Muscle layer of duodenum (tissue), 2 donors: Measurements from ENCODE around the gene ZC3H12A.

Source experiments
- H3K27ac ChIP-seq: one replicate; pipeline ENCODE4 v1.7.0; 2013; ENCODE audit warnings: mild to moderate bottlenecking, low read length
- H3K27me3 ChIP-seq: one replicate; pipeline ENCODE4 v1.7.0; 2013; ENCODE audit warnings: low read depth, mild to moderate bottlenecking, control low read depth, low read length
- H3K36me3 ChIP-seq, 2 donors: one replicate each; pipeline ENCODE4 v1.7.0; 2013; ENCODE audit warnings: low read length in 2 of 2, control low read depth in 1 of 2, mild to moderate bottlenecking in 1 of 2; ENCODE audit not compliant: insufficient read depth in 2 of 2, control insufficient read depth in 1 of 2
- H3K4me1 ChIP-seq, 2 donors: one replicate each; pipeline ENCODE4 v1.7.0; 2013; ENCODE audit warnings: low read length in 2 of 2, mild to moderate bottlenecking in 2 of 2, control low read depth in 1 of 2, moderate library complexity in 1 of 2; ENCODE audit not compliant: insufficient read depth in 2 of 2, control insufficient read depth in 1 of 2
- H3K4me3 ChIP-seq, 2 donors: one replicate each; pipeline ENCODE4 v1.7.0; 2013; ENCODE audit warnings: low read length in 2 of 2, low read depth in 1 of 2, mild to moderate bottlenecking in 1 of 2
- H3K9me3 ChIP-seq, 2 donors: one replicate each; pipeline ENCODE4 v1.7.0; 2013; ENCODE audit warnings: low read length in 2 of 2, control low read depth in 1 of 2, mild to moderate bottlenecking in 1 of 2; ENCODE audit not compliant: control insufficient read depth in 1 of 2
- donor health status: healthy.

Gene ZC3H12A

GRCh38 chr1:37473431-37474045 is 842 bp upstream of the ZC3H12A start:
- H3K27me3 ChIP-seq: no peaks in the 10 kb centered on the region
- H3K36me3 ChIP-seq: peaks cover 0 to 9% of the 10 kb centered on the region in 2 donors
- peak overlapping the region; percentile 74 to 78 for H3K4me3 ChIP-seq
- peak overlapping the region; percentile 80 for H3K27ac ChIP-seq
- H3K9me3 ChIP-seq: no peaks in the 10 kb centered on the region
- H3K4me1 ChIP-seq: peaks cover 41 to 63% of the 10 kb centered on the region in 2 donors

GRCh38 chr1:37474697-37475379 is 458 bp downstream of the ZC3H12A start:
- peak overlapping the region; percentile 99 for H3K27ac ChIP-seq
- H3K27me3 ChIP-seq: no peaks in the 10 kb centered on the region
- peaks cover 44 to 76% of the 10 kb centered on the region in 2 donors for H3K4me1 ChIP-seq
- peak overlapping the region; percentile 74 to 98 for H3K4me3 ChIP-seq
- peaks cover 5 to 10% of the 10 kb centered on the region in 2 donors for H3K36me3 ChIP-seq
- no peaks in the 10 kb centered on the region for H3K9me3 ChIP-seq

DNA sequence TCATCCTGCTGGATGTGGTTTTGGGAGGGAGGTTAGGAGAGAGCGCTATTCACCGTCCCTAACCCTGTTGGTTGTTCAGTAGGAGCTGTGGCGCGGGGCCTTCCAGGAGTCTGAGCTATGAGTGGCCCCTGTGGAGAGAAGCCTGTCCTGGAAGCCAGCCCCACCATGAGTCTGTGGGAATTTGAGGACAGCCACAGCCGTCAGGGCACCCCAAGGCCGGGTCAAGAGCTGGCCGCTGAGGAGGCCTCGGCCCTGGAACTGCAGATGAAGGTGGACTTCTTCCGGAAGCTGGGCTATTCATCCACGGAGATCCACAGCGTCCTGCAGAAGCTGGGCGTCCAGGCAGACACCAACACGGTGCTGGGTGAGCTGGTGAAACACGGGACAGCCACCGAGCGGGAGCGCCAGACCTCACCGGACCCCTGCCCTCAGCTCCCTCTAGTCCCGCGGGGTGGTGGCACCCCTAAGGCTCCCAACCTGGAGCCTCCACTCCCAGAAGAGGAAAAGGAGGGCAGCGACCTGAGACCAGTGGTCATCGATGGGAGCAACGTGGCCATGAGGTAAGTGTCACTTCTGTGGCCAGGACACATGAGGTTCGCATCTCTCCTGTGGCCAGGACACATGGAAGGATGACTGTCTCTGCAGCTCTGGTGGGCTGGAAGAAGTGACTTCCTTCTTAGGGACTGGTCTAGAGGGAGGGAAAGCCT is 1.2 kb downstream of the ZC3H12A start:
- Histone ChIP-seq H3K36me3 (peaks cover 7 to 17% of the 10 kb centered on the region in 2 donors), H3K4me1 (peaks cover 47 to 82% of the 10 kb centered on the region in 2 donors), H3K27ac (peak overlapping the region; percentile 99), H3K9me3 (no peaks in the 10 kb centered on the region), H3K27me3 (no peaks in the 10 kb centered on the region), H3K4me3 (peak overlapping the region; percentile 74 to 98)

GRCh38 chr1:37476087-37476452 is 1.7 kb downstream of the ZC3H12A start:
- Histone ChIP-seq H3K4me3 (peak overlapping the region; percentile 74 to 98), H3K4me1 (peaks cover 47 to 79% of the 10 kb centered on the region in 2 donors), H3K36me3 (peaks cover 12 to 22% of the 10 kb centered on the region in 2 donors), H3K9me3 (no peaks in the 10 kb centered on the region), H3K27me3 (no peaks in the 10 kb centered on the region), H3K27ac (peak overlapping the region; percentile 99)

- peak overlapping the region; percentile 74 to 98 for H3K4me3 ChIP-seq
These were observed 2.2 kb downstream of the ZC3H12A start for GRCh38 chr1:37476460-37477197.

GRCh38 chr1:37477198-37477931 is 3.0 kb downstream of the ZC3H12A start:
- Histone ChIP-seq H3K9me3 (no peaks in the 10 kb centered on the region), H3K4me1 (peaks cover 37 to 69% of the 10 kb centered on the region in 2 donors), H3K36me3 (peaks cover 25 to 35% of the 10 kb centered on the region in 2 donors), H3K4me3 (peak overlapping the region; percentile 74 to 98), H3K27me3 (no peaks in the 10 kb centered on the region), H3K27ac (peak overlapping the region; percentile 99)

More at GRCh38 chr1:37476460-37477197, 2.2 kb downstream of the ZC3H12A start:
- Histone ChIP-seq H3K9me3 (no peaks in the 10 kb centered on the region), H3K4me1 (peaks cover 44 to 74% of the 10 kb centered on the region in 2 donors), H3K36me3 (peaks cover 18 to 28% of the 10 kb centered on the region in 2 donors), H3K27ac (peak overlapping the region; percentile 99), H3K27me3 (no peaks in the 10 kb centered on the region)

GRCh38 chr1:37477946-37478345 is 3.6 kb downstream of the ZC3H12A start:
- peaks cover 31 to 41% of the 10 kb centered on the region in 2 donors for H3K36me3 ChIP-seq
- peak overlapping the region; percentile 74 to 98 for H3K4me3 ChIP-seq
- H3K4me1 ChIP-seq: peaks cover 34 to 66% of the 10 kb centered on the region in 2 donors
- peak overlapping the region; percentile 99 for H3K27ac ChIP-seq
- H3K9me3 ChIP-seq: no peaks in the 10 kb centered on the region
- no peaks in the 10 kb centered on the region for H3K27me3 ChIP-seq

DNA sequence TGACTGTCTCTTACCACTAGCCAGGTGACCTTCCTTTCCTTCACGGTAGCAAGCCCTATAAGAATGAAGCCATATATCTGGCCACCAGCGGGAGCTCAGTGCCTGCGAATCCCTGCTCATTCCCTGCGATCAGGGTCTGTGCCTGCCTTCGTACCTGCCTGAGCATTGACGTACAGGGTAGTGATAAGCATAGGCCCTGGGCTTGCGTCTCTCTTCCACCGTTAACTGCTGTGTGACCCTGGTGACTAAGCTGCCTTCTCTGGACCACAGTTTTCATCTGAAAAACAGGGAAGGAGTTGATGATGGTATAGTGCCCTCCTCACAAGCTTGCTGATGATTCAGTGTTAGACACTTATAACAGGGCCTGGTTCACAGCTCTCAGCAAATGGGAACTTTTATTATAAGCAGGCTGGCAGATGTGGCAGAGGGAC is 4.1 kb downstream of the ZC3H12A start:
- peak overlapping the region; percentile 74 to 98 for H3K4me3 ChIP-seq
- H3K27me3 ChIP-seq: no peaks in the 10 kb centered on the region
- peaks cover 36 to 44% of the 10 kb centered on the region in 2 donors for H3K36me3 ChIP-seq
- peaks cover 32 to 61% of the 10 kb centered on the region in 2 donors for H3K4me1 ChIP-seq
- H3K27ac ChIP-seq: peak overlapping the region; percentile 99
- no peaks in the 10 kb centered on the region for H3K9me3 ChIP-seq

DNA sequence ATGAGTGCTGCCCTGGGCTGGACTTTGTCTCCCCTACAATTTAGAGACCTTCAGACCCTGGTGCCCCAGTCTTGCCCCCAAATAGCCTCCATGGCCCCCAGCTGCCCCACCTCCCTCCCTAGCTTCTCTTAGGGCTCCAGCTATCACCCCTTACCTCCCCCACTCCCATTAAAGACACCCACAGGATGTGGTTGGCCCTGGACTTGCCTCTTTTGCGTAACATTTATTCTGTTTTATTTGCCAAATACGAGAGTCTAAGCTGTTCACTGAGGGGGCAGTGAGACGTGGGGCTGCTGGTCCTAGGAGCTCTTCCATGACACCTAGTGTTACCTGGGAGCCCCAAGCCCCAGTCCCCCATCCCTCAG is 4.5 kb downstream of the ZC3H12A start:
- no peaks in the 10 kb centered on the region for H3K9me3 ChIP-seq
- H3K4me3 ChIP-seq: peak overlapping the region; percentile 74 to 98
- no peaks in the 10 kb centered on the region for H3K27me3 ChIP-seq
- peak overlapping the region; percentile 99 for H3K27ac ChIP-seq
- peaks cover 28 to 57% of the 10 kb centered on the region in 2 donors for H3K4me1 ChIP-seq
- H3K36me3 ChIP-seq: peaks cover 40 to 44% of the 10 kb centered on the region in 2 donors

- peak overlapping the region; percentile 74 to 98 for H3K4me3 ChIP-seq
- H3K27ac ChIP-seq: peak overlapping the region; percentile 99
- peaks cover 26 to 54% of the 10 kb centered on the region in 2 donors for H3K4me1 ChIP-seq
- no peaks in the 10 kb centered on the region for H3K27me3 ChIP-seq
- no peaks in the 10 kb centered on the region for H3K9me3 ChIP-seq
- H3K36me3 ChIP-seq: peaks cover 44 to 46% of the 10 kb centered on the region in 2 donors
These were observed 5.1 kb downstream of the ZC3H12A start for GRCh38 chr1:37479255-37480124.
